ENCODE data around the gene ATP5PF. TPM values are rescaled to one million over a fixed set of nuclear protein-coding genes. Genes with fewer than 3 reads are reported as not detected.
A peak's percentile ranks its signal among the peaks of the same experiment; 100 is the strongest.

ATP5PF gene
- polyA plus RNA-seq, 3 donors: 124 to 360 (median 340) TPM

GRCh38 chr21:25722631-25723030 lies 12.1 kb downstream of the ATP5PF start:
- H4K20me1 ChIP-seq (ENCODE audit: insufficient read depth, low read length): no peaks in the 10 kb centered on the region
- H3K27ac Mint-ChIP-seq: peak overlapping the region in 6 of 7 donors; percentile 2 to 78 (median 50)
- no peak overlapping the region for H3K4me3 ChIP-seq (replicated peaks in 1 of 3; ENCODE audit: low read depth in 2 of 3, low read length in 3 of 3)
- peak; percentile 38 to 67 (median 38) for DNase-seq
- no peaks in the 10 kb centered on the region for H3K27me3 ChIP-seq (ENCODE audit: control insufficient read depth in 2 of 2, insufficient read depth in 2 of 2, low read length in 2 of 2)
- no peak overlapping the region for H3K4me3 Mint-ChIP-seq
- H3K27ac ChIP-seq (ENCODE audit: low read depth in 1 of 2, low read length in 2 of 2): peak overlapping the region in 1 of 2 donors; percentile 68
- TF ChIP-seq CTCF (IDR thresholded peaks at IDR 0.05): no peak
- H3K9ac ChIP-seq (ENCODE audit: insufficient read depth, low read length, poor library complexity, severe bottlenecking): no peak overlapping the region
- peaks cover 21% of the 10 kb centered on the region for H3K4me1 Mint-ChIP-seq
- no peaks in the 10 kb centered on the region for H3K27me3 Mint-ChIP-seq (ENCODE audit: low read depth in 3 of 3)
- H3K4me2 ChIP-seq (replicated peaks; ENCODE audit: extremely low read depth, low read length, poor library complexity, severe bottlenecking): no peak overlapping the region
- H2AFZ ChIP-seq (ENCODE audit: insufficient read depth, low read depth, low read length, poor library complexity, severe bottlenecking): no peak overlapping the region
- peaks cover 58 to 70% of the 10 kb centered on the region in 2 donors for H3K36me3 Mint-ChIP-seq
- H3K9me3 Mint-ChIP-seq: no peaks in the 10 kb centered on the region
- H3K4me1 ChIP-seq (ENCODE audit: control insufficient read depth in 1 of 2, insufficient read depth in 2 of 2, low read length in 2 of 2): peaks cover 7 to 13% of the 10 kb centered on the region in 2 donors
- peaks cover 10% of the 10 kb centered on the region for H3K79me2 ChIP-seq (ENCODE audit: insufficient read depth, low read length)
- 0% methylated on average over 2 of the region's 3 CpGs for WGBS (ENCODE audit: insufficient coverage)
- intact Hi-C loops (cut with micrococcal nuclease): no loop called here
- no peaks in the 10 kb centered on the region for H3K9me3 ChIP-seq (replicated peaks in 1 of 2; ENCODE audit: control insufficient read depth in 1 of 2, insufficient read depth in 1 of 2, low read length in 2 of 2)
- H3K36me3 ChIP-seq (replicated peaks in 1 of 2; ENCODE audit: control insufficient read depth in 1 of 2, insufficient read depth in 2 of 2, low read length in 2 of 2): peaks cover 55 to 74% of the 10 kb centered on the region in 2 donors

GRCh38 chr21:25721987-25722386 lies 12.7 kb downstream of the ATP5PF start:
- H3K36me3 Mint-ChIP-seq: peaks cover 52 to 68% of the 10 kb centered on the region in 2 donors
- Histone ChIP-seq H3K9me3 (replicated peaks in 1 of 2; ENCODE audit: control insufficient read depth in 1 of 2, insufficient read depth in 1 of 2, low read length in 2 of 2) (no peaks in the 10 kb centered on the region), H3K9ac (ENCODE audit: insufficient read depth, low read length, poor library complexity, severe bottlenecking) (no peak overlapping the region), H3K79me2 (ENCODE audit: insufficient read depth, low read length) (peaks cover 10% of the 10 kb centered on the region), H3K27me3 (ENCODE audit: control insufficient read depth in 2 of 2, insufficient read depth in 2 of 2, low read length in 2 of 2) (no peaks in the 10 kb centered on the region), H3K4me2 (replicated peaks; ENCODE audit: extremely low read depth, low read length, poor library complexity, severe bottlenecking) (no peak overlapping the region), H3K27ac (ENCODE audit: low read depth in 1 of 2, low read length in 2 of 2) (peak overlapping the region in 1 of 2 donors; percentile 68), H2AFZ (ENCODE audit: insufficient read depth, low read depth, low read length, poor library complexity, severe bottlenecking) (no peak overlapping the region), H3K4me1 (ENCODE audit: control insufficient read depth in 1 of 2, insufficient read depth in 2 of 2, low read length in 2 of 2) (peaks cover 7 to 13% of the 10 kb centered on the region in 2 donors), H3K4me3 (replicated peaks in 1 of 3; ENCODE audit: low read depth in 2 of 3, low read length in 3 of 3) (no peak overlapping the region), H3K36me3 (replicated peaks in 1 of 2; ENCODE audit: control insufficient read depth in 1 of 2, insufficient read depth in 2 of 2, low read length in 2 of 2) (peaks cover 49 to 68% of the 10 kb centered on the region in 2 donors), H4K20me1 (ENCODE audit: insufficient read depth, low read length) (no peaks in the 10 kb centered on the region)
- TF ChIP-seq CTCF (IDR thresholded peaks at IDR 0.05): no peak
- intact Hi-C loops (cut with micrococcal nuclease): no loop called here
- DNase-seq: no peak
- H3K27me3 Mint-ChIP-seq (ENCODE audit: low read depth in 3 of 3): no peaks in the 10 kb centered on the region
- peak overlapping the region in 4 of 7 donors; percentile 33 to 56 (median 52) for H3K27ac Mint-ChIP-seq
- peaks cover 24% of the 10 kb centered on the region for H3K4me1 Mint-ChIP-seq
- no peak overlapping the region for H3K4me3 Mint-ChIP-seq
- WGBS (ENCODE audit: insufficient coverage): 100% methylated on average over 1 of the region's 3 CpGs
- H3K9me3 Mint-ChIP-seq: no peaks in the 10 kb centered on the region

All from CD14-positive monocyte (primary cell).